Epithelial cell of esophagus (primary cell): ENCODE data around the gene EPX.

ENCODE experiments used
- DNase-seq: peaks from one replicate; pipeline ENCODE4 v3.0.0; 2010; ENCODE audit warnings: low read depth
- H3K4me3 ChIP-seq: 2 replicates; pipeline ENCODE4 v1.5.1; 2011; ENCODE audit warnings: mild to moderate bottlenecking, low read length, control low read depth
- TF ChIP-seq, protein P1 (sequence below): IDR thresholded peaks from 2 replicates; pipeline ENCODE4 v1.5.1; 2011; ENCODE audit warnings: low read depth, mild to moderate bottlenecking, low read length, control low read depth, inconsistent platforms; ENCODE audit not compliant: insufficient read depth; ENCODE audit errors: missing control alignments

Gene EPX

GRCh38 chr17:58248955-58249269 lies 56.4 kb downstream of the EPX start:
- DNase-seq, result no peak
- H3K4me3 ChIP-seq, result no peak overlapping the region
- TF ChIP-seq, protein P1, sequence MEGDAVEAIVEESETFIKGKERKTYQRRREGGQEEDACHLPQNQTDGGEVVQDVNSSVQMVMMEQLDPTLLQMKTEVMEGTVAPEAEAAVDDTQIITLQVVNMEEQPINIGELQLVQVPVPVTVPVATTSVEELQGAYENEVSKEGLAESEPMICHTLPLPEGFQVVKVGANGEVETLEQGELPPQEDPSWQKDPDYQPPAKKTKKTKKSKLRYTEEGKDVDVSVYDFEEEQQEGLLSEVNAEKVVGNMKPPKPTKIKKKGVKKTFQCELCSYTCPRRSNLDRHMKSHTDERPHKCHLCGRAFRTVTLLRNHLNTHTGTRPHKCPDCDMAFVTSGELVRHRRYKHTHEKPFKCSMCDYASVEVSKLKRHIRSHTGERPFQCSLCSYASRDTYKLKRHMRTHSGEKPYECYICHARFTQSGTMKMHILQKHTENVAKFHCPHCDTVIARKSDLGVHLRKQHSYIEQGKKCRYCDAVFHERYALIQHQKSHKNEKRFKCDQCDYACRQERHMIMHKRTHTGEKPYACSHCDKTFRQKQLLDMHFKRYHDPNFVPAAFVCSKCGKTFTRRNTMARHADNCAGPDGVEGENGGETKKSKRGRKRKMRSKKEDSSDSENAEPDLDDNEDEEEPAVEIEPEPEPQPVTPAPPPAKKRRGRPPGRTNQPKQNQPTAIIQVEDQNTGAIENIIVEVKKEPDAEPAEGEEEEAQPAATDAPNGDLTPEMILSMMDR, result no peak

DNA sequence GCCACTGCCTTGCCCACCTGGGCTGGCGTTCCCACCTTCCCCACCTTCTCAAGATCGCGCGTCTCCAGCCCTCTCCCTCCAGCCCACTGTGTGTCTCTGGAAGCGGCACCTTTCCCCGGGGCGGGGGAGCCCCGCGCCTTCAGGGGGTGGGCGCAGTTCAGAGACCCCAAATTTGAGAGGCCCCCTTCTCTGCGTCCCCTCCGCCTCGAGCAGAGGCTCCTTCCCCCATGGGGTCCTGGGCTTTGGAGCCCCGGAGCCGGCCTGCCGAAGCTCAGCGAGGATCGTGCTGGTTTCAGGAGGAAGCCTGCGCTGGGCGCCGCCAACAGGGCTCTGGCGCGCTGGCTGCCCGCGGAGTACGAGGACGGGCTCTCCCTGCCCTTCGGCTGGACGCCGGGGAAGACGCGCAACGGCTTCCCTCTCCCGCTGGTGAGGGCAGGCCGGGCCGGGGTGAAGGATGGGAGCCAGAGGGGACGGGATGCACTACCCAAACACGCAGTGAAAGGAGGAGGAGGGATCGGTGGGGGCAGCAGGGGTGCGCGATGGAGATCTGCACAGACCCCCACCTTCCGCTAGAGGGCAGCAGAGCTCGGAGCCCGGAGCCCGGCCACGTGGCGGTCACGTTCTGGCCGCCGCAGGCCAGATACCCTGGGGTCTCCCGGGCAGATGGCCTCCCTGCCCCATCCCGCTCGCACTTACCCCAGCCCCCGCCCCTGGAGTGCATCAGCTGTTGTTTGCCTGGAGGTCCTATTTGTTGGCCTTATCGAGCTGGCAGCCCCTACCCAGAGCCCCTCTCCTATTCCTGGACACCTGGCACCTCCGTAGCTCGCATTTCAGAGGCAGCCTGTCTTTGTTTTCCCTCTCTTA lies 57.0 kb downstream of the EPX start:
- peak; percentile 45 for DNase-seq
- TF ChIP-seq, protein P1, result peak; percentile 78
- H3K4me3 ChIP-seq, result peak overlapping the region; percentile 40

GRCh38 chr17:58250344-58251011 lies 58.0 kb downstream of the EPX start:
- TF ChIP-seq, protein P1, result no peak
- no peak overlapping the region for H3K4me3 ChIP-seq
- no peak for DNase-seq

DNA sequence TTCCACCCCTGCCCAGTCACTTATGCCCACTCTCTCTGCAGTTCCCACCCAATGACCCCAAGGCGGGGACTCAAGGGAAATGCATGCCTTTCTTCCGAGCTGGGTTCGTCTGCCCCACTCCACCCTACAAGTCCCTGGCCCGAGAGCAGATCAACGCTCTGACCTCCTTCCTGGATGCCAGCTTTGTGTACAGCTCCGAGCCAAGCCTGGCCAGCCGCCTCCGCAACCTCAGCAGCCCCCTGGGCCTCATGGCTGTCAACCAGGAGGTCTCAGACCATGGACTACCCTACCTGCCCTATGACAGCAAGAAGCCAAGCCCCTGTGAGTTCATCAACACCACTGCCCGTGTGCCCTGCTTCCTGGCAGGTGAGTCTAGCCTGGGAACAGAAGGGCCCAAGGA lies 59.6 kb downstream of the EPX start:
- no peak overlapping the region for H3K4me3 ChIP-seq
- no peak for DNase-seq
- TF ChIP-seq, protein P1, result no peak

DNA sequence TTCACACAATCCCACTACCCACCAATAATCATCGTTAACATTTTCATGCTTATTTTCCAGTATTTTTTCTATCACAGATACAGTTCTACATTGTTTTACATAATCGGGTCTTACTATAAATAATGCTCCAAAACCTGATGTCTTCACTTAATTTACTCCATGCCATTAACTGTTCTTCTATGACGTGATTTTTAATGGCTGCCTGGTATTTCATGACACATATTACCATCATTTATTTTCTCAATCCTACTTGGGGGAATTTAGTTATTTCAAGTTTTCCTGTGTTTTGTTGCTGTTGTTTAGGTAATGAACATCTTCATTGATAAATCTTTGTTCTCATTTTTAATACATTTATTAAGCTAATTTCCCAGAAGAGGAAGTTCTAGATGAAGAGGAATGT lies 60.6 kb downstream of the EPX start:
- TF ChIP-seq, protein P1, result no peak
- no peak for DNase-seq
- no peak overlapping the region for H3K4me3 ChIP-seq
